ENCODE measurements around the gene JAK3. TPM values are rescaled to one million over a fixed set of nuclear protein-coding genes. Genes with fewer than 3 reads are reported as not detected.

JAK3 gene
- total RNA-seq, 2 experiments from 2014 or later = 119 to 122 TPM

DNA sequence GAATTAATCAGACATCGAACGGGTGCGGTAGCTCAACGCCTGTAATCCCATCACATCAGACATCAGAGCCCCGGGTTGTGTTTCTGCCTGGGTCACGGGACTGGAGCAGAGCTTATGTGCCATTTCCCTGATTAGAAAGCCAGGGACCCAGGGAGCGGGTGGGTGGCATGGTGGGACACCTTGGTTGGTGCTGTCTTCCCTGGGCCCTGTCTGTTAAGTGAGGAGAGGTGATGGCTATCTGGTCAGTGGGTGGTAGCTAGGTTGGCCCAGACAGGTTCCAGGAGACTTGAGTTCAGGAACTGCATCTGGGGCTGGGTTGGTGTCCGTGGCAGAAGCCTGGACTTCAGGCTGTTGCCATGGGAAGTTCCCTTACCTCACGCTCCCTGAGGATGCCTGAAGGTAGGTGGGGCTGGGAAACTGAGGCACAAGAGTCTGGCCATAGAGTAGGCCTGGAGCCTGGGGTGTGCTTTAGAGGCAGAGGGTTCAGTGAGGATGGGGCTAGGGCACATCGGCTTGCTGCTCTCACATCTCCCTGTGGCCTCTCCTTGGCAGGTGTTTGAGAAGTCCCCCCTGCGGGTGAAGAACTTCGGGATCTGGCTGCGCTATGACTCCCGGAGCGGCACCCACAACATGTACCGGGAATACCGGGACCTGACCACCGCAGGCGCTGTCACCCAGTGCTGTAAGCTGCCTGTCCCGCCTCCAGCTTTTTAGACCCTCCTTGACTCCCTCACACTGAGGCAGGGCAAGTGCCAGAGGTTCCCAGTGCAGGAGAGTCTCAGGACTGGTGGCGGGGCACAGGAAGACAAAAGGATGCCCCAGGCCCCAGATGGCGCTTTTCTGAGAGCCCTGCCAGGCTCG lies 14.0 kb upstream of the JAK3 start:
- DNase-seq (no peak), ATAC-seq (ENCODE audit: low read depth) (no peak)
- Mint-ChIP-seq H3K4me1 (peaks cover 23% of the 10 kb centered on the region), H3K27ac (peak overlapping the region; percentile 91), H3K9me3 (no peaks in the 10 kb centered on the region), H3K27me3 (no peaks in the 10 kb centered on the region), H3K4me3 (peak overlapping the region; percentile 95), H3K36me3 (peaks cover 21% of the 10 kb centered on the region)
- POLR2A ChIA-PET = interaction anchor here (1.4 to 3.8 kb wide), 2 partner anchors 10 to 71 kb away, joined by 3 to 44 read pairs; partner anchors contain the start of genes CCDC124 and SLC5A5

DNA sequence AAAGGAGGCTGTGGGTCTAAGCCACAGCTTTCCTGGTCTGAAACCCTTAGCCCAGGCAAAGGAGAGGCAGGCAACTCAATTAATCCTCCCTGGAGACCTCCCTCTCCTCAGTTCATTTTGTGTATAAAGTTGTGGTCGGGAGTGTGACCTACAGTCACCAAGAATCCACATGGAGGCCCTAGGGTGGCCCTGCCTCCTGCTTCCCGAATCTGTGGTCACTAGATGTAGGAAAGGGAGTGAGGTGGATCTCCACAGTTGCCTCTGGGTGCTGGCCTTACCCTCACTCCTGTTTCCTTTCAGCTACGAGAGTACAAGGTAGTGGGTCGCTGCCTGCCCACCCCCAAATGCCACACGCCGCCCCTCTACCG lies 13.2 kb upstream of the JAK3 start:
- H3K4me1 Mint-ChIP-seq = peaks cover 23% of the 10 kb centered on the region
- peaks cover 21% of the 10 kb centered on the region for H3K36me3 Mint-ChIP-seq
- no peaks in the 10 kb centered on the region for H3K27me3 Mint-ChIP-seq
- peak overlapping the region; percentile 91 for H3K27ac Mint-ChIP-seq
- POLR2A ChIA-PET = interaction anchor here (0.6 to 3.8 kb wide), 6 partner anchors 11 to 363 kb away, joined by 3 to 195 read pairs (median 18); partner anchors contain the start of genes CCDC124, JAK3 and SLC5A5
- H3K9me3 Mint-ChIP-seq = no peaks in the 10 kb centered on the region
- ATAC-seq (ENCODE audit: low read depth) = no peak
- peak overlapping the region; percentile 95 for H3K4me3 Mint-ChIP-seq
- DNase-seq = no peak

- H3K4me1 Mint-ChIP-seq = peaks cover 25% of the 10 kb centered on the region
- H3K27ac Mint-ChIP-seq = peak overlapping the region; percentile 91
- no peak for DNase-seq
- POLR2A ChIA-PET = interaction anchor here (0.6 to 3.8 kb wide), 10 partner anchors 10 to 363 kb away, joined by 3 to 195 read pairs (median 5); partner anchors contain the start of genes CCDC124, JAK3 and SLC5A5
- H3K4me3 Mint-ChIP-seq = peak overlapping the region; percentile 95
- H3K9me3 Mint-ChIP-seq = no peaks in the 10 kb centered on the region
- peaks cover 21% of the 10 kb centered on the region for H3K36me3 Mint-ChIP-seq
- ATAC-seq (ENCODE audit: low read depth) = no peak
- no peaks in the 10 kb centered on the region for H3K27me3 Mint-ChIP-seq
These were observed 12.7 kb upstream of the JAK3 start for GRCh38 chr19:17860331-17860992.

- H3K27ac Mint-ChIP-seq = peak within 1 kb of the TSS; percentile 91
- POLR2A ChIA-PET = interaction anchor here (0.6 to 3.8 kb wide), 25 partner anchors 8 to 463 kb away, joined by 3 to 195 read pairs (median 4); partner anchors contain the start of genes B3GNT3, CCDC124, FCHO1 and JAK3
- peak; percentile 94 for DNase-seq
- peaks cover 21% of the 10 kb centered on the region for H3K36me3 Mint-ChIP-seq
- peaks cover 23% of the 10 kb centered on the region for H3K4me1 Mint-ChIP-seq
- no peaks in the 10 kb centered on the region for H3K27me3 Mint-ChIP-seq
- ATAC-seq (ENCODE audit: low read depth) = peak; percentile 94
- no peaks in the 10 kb centered on the region for H3K9me3 Mint-ChIP-seq
- H3K4me3 Mint-ChIP-seq = peak within 1 kb of the TSS; percentile 95
These were observed 11.9 kb upstream of the JAK3 start, which contains the start of gene RPL18A for GRCh38 chr19:17859533-17860330. Gene RPL18A (plus strand): TSS chr19:17859910. CDS start chr19:17859957, 47 bp downstream.

DNA sequence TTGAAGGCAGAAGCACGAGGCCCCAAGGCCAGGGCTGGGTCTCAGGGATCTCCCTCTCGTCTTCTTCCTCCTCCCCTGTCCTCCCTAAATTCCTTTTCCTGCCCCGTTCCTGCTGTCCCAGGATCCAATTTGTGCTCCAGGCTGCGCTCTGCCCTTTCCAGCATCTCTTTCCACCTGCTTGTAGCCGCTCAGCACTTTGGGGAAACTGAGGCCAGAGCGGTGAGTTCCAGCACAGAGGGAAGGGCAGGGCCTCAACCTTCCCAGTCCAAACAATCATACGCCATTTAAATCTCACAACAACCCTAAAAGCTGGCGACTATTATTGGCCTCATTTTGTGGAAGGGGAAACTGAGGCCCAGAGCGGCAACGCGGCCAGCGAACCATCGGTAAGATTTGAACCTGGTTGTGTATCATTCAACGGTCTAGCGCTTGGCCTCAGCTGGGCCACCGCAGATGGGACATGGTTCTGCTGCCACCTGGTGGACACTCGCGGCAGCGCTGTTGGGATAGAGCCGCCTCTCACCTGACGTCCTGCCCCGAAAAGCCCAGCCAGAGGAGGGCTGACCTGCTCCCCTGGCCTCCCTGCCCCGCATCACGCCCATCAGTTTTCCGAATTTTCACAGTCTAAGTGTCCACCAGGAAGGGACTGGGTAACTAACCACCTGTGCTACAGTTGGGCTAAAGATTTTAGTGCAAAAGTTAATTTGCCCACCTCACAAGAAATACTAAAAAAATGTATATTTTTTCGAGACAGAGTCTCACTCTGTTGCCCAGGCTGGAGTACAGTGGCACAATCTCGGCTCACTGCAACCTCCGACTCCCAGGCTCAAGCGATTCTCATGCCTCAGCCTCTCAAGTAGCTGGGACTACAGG lies 7.7 kb upstream of the JAK3 start:
- no peaks in the 10 kb centered on the region for H3K9me3 Mint-ChIP-seq
- POLR2A ChIA-PET = interaction anchor here (0.6 to 1.5 kb wide), 7 partner anchors 9 to 332 kb away, joined by 3 to 4 read pairs (median 3); partner anchors contain the start of genes CCDC124, FCHO1 and SLC5A5
- peak overlapping the region; percentile 52 for H3K27ac Mint-ChIP-seq
- peaks cover 11% of the 10 kb centered on the region for H3K36me3 Mint-ChIP-seq
- peaks cover 19% of the 10 kb centered on the region for H3K4me1 Mint-ChIP-seq
- no peak overlapping the region for H3K4me3 Mint-ChIP-seq
- ATAC-seq (ENCODE audit: low read depth) = peak; percentile 28
- DNase-seq = peak; percentile 95
- no peaks in the 10 kb centered on the region for H3K27me3 Mint-ChIP-seq

GRCh38 chr19:17854061-17854460 lies 6.3 kb upstream of the JAK3 start:
- no peaks in the 10 kb centered on the region for H3K27me3 Mint-ChIP-seq
- POLR2A ChIA-PET = interaction anchor here (0.6 to 1.3 kb wide), 2 partner anchors 8 to 545 kb away, joined by 4 read pairs; no protein-coding TSS in a partner anchor
- peaks cover 5% of the 10 kb centered on the region for H3K36me3 Mint-ChIP-seq
- H3K4me1 Mint-ChIP-seq = peaks cover 28% of the 10 kb centered on the region
- ATAC-seq (ENCODE audit: low read depth) (no peak), DNase-seq (no peak)
- H3K4me3 Mint-ChIP-seq = no peak overlapping the region
- no peaks in the 10 kb centered on the region for H3K9me3 Mint-ChIP-seq
- H3K27ac Mint-ChIP-seq = no peak overlapping the region

DNA sequence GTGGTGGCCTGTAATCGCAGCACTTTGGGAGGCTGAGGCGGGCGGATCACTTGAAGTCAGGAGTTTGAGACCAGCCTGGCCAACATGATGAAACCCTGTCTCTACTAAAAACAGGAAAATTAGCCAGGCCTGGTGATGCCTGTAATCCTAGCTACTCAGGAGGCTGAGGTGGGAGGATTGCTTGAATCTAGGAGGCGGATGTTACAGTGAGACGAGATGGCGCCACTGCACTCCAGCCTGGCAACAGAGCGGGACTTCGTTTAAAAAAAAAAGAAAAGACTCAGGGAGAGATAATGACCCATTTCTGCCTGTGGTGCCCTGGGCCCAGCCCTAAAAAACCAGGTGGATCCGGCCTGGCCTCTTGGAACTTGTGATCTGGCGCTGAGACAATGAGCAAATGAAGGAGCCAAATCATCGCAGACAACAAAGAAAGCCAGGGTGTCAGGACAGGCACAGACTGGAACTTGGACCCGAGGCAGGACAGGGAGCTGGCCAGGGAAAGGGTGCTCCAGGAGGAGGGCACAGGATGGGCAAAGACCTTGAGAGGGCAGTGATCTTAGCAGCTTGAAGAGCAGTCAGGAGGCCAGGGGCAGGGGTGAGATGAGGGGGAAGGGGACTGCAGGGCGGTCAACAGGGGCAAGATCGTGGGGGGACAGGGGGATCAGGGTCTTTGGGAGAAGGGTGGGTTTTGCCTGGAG lies 962 bp upstream of the JAK3 start:
- DNase-seq = no peak
- ATAC-seq (ENCODE audit: low read depth) = no peak
- Mint-ChIP-seq H3K27ac (peak overlapping the region; percentile 94), H3K27me3 (no peaks in the 10 kb centered on the region), H3K9me3 (no peaks in the 10 kb centered on the region), H3K4me3 (peak overlapping the region; percentile 94), H3K4me1 (peaks cover 47% of the 10 kb centered on the region), H3K36me3 (peaks cover 14% of the 10 kb centered on the region)
- POLR2A ChIA-PET = interaction anchor here (1.1 to 2.8 kb wide), 6 partner anchors 11 to 84 kb away, joined by 5 to 20 read pairs (median 12); partner anchors contain the start of genes CCDC124 and RPL18A

DNA sequence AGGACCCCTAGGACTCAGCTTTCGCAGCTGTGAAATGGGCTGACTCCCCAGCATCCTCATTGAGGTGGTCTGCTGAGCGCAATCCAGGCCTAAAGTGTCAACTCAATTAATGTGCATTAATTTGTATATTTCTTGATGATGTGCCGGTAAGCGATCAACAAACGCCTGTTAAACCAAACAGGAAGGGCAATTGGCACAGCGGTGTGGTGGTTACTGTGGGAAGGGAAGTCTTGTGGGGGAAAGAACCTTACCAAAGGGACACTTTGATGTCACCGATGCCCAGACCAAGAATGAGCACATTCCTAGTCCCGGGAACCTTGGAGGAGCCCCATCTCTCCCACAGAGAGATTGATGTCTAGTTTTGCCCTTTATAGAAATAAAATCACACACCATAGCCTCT lies 1.6 kb downstream of the JAK3 start:
- POLR2A ChIA-PET = interaction anchor here (1.1 to 1.6 kb wide), 2 partner anchors 8 to 16 kb away, joined by 3 to 4 read pairs; no protein-coding TSS in a partner anchor
- DNase-seq (no peak), ATAC-seq (ENCODE audit: low read depth) (no peak)

GRCh38 chr19:17843908-17844490 lies 3.8 kb downstream of the JAK3 start:
- Mint-ChIP-seq H3K9me3 (no peaks in the 10 kb centered on the region), H3K4me1 (peaks cover 27% of the 10 kb centered on the region), H3K4me3 (no peak overlapping the region), H3K27me3 (no peaks in the 10 kb centered on the region), H3K36me3 (peaks cover 36% of the 10 kb centered on the region), H3K27ac (peak overlapping the region; percentile 94)
- POLR2A ChIA-PET = no interaction called here
- no peak for DNase-seq
- ATAC-seq (ENCODE audit: low read depth) = no peak

More for the DNA sequence above, 1.6 kb downstream of the JAK3 start:
- Mint-ChIP-seq H3K27me3 (no peaks in the 10 kb centered on the region), H3K4me3 (peak overlapping the region; percentile 94), H3K4me1 (peaks cover 43% of the 10 kb centered on the region), H3K27ac (peak overlapping the region; percentile 94), H3K36me3 (peaks cover 23% of the 10 kb centered on the region), H3K9me3 (no peaks in the 10 kb centered on the region)

DNA sequence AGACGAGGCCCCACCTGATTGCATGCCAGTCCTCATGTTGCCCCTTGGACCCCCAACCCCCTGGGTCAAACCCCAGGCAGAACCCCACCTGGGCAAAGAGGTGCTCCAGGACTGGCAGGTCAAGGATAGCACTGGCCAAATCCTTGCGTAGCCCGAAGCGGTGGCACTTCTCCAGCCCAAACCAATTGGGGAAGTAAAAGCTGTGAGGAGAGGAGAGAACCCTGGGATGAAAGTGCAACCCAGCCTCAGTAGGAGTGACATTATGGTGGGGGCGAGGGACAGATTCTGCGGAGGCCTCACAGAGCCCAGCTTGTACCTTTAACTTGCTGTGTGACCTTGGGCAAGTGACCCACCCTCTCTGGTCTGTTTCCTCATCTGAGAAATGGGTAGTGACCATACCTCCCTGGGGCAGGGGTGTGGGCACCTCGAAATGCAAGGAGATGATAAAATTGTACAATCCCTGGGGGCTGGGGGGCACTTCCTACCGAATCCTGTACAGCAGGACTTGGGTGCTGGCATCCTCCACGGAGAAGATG lies 4.4 kb downstream of the JAK3 start:
- ATAC-seq (ENCODE audit: low read depth) (no peak), DNase-seq (no peak)
- POLR2A ChIA-PET = interaction anchor here (1.0 kb wide), 1 partner anchor 19 kb away, joined by 3 read pairs; no protein-coding TSS in a partner anchor
- Mint-ChIP-seq H3K36me3 (peaks cover 39% of the 10 kb centered on the region), H3K4me1 (peaks cover 22% of the 10 kb centered on the region), H3K9me3 (no peaks in the 10 kb centered on the region), H3K4me3 (no peak overlapping the region), H3K27me3 (no peaks in the 10 kb centered on the region), H3K27ac (no peak overlapping the region)
